ENCODE data around the gene PLXNB3.
"Not testable (repeated sequence)": the region's sequence is repeated elsewhere in the genome, so short reads cannot be mapped to it uniquely, and the experiment has no call there.

The PLXNB3 gene

DNA sequence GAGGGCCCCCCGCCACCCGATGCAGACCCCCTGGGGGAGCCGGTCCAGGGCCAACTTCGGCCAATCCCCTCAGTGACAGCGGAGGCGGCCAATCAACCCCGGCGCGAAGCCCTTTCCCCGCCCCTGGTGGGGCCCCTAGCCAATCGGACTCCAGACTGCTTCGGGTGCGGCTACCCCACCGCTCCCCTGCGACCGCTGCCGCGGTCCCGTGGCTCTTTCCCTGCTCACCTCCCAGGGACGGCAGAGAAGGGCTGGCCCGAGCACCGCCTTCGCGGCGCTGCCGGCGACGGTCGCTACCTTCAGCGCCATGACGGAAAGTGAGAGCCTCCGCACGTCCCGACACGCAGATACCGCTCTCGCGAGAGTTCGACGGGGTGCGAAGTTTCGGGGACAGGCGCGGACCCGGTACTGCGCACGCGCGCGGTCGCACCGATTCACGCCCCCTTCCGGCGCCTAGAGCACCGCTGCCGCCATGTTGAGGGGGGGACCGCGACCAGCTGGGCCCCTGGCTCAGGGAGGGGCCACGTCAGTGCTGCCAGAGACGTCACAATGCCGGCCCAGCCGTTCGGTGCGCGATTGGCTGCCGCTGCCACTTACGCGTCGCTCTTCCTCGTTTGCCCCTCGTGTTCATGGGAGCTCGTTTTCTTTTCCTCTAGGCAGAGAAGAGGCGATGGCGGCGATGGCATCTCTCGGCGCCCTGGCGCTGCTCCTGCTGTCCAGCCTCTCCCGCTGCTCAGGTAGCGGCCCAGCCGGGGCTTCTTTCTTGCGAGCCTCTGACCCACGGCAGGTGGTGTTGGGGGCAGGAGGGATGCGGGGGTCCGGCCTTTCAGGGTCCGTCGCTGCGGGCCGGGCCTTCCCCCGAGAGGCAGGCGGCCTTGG lies 30.2 kb downstream of the PLXNB3 start, which contains the start of the genes IDH3G and SSR4:
IDH3G (minus strand) TSS at position 358 of the 879 bp plus-strand sequence; CDS start at position 309, 49 bp downstream.
SSR4 (plus strand) TSS at position 651 of the 879 bp plus-strand sequence; CDS start at position 671, 20 bp downstream.
- DNase-seq = peak; percentile 97

DNA sequence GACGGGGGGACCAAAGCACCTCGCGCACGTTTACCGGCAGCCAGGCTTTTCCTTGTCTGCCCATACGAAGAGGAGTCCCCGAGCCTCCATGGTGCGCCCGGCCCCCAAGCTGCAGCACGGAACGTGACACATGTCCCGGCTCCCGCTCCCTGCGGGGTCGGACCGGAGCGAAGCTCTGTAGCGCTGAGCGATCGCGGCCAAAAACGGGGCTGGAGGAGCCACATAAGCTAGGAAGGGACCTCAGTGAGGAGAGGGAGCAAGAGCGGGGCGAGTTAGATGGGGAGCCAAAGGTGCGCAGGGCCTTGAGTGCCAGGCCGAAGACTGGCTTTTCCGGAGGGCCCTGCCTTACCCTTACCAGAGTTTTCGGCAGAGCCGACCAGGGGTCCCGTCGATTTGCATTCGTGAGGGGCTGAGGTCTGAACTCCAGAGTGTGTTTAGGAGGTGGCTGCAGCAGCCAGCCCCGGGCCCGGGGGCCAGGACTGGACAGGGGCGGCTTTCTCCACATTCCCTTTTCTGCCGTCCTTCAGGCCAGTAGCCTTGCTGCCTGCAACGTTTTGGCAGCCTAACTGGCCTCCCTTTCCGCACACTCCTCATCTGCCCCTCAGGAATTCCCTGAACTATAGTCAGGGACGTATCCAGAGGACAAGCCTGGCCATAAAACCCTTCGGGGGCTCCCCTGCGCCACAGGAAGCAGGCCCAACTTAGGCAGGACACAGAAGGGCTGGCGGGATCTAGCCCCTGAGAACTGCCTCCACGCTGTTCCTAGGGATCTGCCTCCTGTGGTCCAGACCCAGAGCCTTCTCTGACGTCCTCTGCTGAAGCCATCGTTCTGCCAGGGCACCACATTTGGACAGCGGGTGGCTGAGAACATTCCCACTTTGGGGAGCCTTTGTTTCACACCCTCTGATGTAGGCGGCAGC lies 31.1 kb downstream of the PLXNB3 start:
- no peak for DNase-seq

DNA sequence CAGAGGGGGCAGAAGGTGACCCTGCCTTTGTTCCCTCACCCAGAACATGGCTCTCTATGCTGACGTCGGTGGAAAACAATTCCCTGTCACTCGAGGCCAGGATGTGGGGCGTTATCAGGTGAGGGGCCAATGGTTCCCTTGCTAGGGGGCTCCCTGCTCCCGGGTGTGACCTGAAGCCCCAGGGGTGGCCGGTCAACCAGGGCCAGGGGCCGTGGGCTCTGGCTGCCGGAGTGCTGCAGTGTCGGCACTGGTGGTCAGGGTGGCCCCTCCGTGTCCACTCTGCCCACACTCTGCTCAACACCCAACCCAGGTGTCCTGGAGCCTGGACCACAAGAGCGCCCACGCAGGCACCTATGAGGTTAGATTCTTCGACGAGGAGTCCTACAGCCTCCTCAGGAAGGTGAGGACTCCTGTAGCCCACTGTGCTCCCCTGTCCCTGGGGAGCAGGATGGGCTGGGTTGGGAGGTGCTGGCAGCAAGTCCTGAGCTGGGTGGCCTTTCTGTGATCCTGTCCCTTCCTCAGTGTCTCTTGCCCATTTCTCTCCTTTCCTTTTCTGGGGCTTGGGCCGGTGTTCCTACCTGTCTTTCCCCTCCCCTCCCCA lies 33.5 kb downstream of the PLXNB3 start:
- DNase-seq = no peak

DNA sequence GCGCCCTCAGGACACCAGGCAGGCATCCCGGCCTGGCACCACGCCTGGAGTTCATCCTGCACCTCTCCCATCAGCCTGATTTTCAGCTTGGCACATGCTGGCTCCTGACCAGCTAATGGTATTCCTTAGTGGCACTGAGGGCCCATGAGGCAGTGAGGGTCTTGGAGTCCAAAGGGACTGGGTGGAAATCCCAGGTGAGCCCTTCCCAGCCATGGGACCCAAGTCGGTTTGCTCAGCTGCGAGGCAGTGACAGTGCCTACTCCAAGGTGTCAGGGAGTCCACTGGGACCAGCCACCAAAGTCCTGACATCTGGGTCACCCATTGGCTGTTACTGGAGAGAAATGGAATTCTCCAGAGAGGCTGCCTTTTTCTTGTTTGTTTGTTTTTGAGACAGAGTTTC lies 35.3 kb downstream of the PLXNB3 start:
- no peak for DNase-seq

DNA sequence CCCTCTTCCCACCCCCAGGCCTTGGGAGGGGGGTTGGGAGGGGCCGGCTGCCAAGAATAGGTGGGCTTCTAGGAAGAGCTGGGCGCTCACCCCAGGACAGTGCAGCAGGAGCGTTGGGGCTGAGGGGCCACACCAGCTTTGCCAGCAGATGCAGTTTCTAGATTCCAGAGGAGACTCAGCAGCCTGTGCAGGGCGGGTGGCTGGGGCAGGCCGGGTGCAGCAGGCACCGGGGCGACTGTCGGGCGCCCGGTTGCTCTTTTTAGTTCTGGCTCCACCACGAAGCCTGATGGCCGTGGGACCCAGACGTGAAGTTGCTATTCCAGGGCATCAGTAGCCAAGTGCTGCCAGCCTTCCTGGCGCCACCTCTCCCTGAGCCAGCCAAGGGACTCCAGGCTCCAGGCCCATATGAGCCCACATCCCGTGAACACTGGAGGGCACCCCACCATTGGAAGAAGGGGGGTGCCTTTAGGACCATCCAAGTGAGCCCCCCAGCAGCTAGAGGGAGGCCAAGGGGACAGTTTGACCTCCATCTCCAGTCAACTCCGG lies 36.2 kb downstream of the PLXNB3 start:
- no peak for DNase-seq

DNA sequence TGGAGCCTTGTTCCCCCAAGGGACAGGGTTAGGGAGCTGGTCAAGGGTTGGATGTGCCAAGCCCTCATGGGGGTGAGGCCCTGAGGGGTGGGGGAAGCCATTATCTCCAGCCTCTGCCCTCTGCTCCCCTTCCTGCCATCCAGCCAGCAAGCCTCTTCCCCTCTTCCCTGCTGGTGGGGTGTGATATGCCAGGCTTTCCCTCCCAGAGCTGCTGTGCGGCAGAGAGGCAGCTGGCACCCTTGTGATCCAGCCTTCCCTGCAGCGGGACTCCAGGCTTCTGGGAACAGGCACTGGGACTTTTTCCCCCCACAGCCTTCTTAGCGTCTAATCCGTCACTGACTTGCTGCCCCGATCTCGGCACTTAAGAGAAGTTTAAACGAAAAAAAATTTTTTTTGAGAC lies 36.7 kb downstream of the PLXNB3 start:
- DNase-seq = no peak

DNA sequence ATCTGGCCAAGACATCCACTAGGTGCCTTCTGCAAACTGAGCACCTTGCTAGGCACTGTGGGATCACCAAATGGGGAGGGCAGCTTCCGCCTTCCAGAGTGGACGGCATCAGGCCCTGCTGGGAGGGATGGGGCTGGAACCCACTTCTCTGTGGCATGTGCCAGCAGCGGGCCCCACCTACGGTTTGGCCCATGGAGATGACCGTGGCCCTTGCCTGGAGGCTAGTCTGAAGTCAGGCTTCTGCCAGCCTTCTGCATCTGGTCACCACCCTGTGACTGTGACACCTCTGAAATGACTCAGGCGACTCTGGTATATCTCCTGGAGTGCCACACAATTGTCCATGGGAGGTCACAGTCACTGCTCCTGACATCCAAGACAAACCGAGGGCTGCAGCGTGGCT lies 37.6 kb downstream of the PLXNB3 start:
- DNase-seq = no peak

DNA sequence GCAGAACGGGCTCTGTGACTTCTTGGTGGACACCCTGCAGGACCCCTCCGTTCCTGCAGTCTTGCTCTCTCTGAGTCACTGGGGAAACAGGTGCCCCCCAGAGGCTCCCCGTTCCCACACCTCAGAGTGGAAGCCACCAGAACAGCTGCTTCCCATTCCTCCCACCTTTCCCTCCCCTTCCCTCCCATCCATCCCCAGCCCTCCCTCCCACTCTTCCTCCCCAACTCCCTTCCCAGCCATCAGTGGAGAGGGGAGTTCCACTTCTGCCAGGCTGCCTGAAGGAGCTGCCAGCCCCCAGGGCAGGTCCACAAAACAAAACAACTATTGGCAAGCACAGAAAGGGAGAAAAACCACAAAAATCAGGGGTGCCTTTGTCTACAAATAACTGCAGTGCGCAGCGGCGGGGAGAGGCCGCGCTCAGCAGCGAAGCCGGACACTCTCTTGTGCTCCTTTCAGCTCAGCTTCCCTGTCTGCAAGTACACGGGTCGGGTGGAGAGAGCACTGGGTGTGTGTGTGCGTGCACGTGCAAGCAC lies 38.5 kb downstream of the PLXNB3 start:
- no peak for DNase-seq

DNA sequence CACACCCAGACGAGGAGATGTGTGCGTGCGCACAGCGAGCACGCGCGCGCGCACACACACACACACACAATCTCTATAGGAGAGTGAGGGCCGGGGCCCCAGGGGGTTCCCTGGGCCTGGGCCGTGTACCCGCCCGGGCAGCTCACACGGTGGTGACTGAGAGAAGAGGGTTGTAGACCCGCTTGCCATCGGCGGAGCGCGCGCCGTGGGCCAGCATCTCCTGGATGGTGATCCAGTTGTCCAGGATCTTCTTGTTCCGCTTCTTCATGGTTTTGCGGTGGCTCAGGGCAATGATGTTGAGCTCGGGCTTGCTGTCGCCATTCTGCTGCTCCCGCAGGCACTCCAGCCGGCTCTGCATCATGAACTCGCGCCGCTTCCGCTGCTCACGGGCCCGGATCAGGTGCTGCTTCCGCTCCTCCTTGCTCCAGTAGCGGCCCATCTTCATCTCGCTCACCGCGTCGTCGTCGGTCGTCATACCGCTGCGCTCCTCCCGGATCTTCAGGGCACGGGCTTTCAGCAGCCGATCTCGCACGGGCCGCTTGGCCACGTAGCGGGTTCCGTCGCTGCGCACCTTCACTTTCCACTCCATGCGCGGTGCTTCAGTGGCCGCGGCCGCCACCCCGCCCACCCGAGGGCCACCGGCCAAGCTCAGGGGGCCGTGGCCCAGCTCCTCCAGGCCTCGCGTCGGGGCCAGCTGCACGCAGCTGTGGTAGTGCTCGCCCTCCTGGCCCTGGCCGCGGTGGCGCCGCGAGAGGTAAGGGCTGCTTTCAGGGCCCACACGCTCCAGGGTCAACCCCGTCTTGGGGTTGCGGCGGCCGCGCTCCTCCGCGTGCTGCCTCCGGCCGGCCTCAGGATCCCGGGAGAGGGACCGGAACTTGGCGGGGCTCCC lies 39.4 kb downstream of the PLXNB3 start:
- no peak for DNase-seq

DNA sequence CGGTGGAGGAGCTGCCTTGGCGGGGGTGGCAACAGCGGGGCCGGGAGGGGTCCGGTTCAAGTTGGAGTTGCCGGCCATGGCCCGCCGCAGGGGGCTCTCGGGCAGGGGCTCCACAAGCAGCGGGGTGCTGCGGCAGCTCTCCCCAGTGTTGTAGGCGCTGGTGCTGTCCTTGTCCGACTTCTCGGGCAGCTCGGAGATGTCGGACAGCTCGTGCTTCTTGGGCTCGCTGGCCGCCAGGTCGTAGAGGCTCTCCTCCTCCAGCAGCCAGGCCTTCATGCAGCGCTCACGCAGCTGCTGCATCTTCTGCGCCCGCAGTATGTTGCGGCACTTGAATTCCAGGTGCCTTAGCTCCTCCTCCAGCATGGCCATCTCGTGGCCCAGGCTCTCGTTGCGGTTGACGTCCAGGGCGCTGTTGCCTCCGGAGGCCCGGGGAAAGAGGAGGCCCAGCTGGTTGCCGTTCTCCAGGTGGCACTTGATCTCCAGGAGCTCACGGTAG lies 40.1 kb downstream of the PLXNB3 start:
- DNase-seq = no peak

DNA sequence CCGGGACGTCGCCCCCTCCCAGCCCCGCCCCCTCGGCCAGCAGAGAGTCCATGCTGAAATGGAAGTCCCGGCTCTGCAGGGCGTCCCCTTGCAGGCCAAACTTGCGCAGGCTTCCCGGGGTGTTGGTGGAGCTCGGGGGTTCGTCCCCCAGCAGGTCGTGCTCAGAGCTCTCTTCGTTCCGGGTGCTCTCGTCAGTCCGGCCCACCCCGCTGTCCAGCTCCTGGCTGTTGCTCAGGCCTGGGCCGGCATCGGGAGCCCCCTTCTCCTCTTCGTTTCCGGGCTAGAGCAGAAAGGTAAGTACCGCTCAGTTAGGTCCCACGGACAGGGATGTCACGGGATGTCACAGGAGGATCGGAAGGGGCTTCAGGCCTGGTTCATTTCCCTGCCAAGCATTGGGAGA lies 40.6 kb downstream of the PLXNB3 start:
- DNase-seq = no peak

DNA sequence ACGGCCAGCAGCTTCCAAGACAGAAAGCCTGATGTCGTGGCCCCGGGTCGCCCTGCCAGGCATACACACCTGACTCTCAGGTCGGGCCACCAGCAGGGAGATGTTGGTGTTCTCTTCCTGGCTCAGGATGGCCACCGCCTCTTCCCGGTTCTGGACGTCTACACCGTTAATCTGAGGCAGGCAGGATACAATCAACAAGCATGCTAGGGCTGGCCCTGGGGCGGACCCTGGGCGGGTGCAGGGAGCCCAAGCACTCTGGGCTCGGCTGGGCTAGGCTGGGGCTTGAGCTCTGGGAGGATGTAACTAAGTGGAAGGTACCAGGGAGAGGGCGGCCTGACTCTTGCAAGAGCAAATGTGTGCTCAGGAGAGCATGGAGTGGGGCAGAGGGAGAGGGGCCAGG lies 41.4 kb downstream of the PLXNB3 start:
- DNase-seq = no peak

DNA sequence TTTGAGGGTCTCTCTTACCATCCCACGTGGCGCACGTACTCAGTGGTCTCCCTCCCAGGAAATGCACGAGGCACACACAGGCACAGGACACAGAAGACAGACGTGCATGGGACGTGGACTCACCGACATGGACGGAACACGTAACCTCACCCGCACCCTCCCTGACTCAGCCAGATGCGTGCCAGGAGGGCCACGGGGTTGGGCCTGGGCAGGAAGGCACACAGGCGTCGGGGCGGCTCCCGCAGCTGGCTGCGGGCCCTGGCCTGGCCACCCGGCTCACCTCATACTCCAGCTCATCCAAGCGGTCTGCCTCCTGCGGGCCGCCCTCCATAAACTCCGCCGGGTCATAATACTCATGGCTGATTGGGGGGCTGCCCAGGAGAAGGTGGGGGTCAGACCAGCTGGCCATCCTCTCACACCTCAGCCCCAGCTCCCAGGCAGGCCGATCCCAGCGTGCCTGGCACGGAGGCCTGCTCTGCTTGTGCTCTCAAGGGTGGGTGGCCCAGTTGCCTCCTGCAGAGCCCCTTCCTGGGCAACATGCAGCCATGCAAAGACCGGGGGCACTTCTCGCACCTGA lies 43.0 kb downstream of the PLXNB3 start:
- no peak for DNase-seq

DNA sequence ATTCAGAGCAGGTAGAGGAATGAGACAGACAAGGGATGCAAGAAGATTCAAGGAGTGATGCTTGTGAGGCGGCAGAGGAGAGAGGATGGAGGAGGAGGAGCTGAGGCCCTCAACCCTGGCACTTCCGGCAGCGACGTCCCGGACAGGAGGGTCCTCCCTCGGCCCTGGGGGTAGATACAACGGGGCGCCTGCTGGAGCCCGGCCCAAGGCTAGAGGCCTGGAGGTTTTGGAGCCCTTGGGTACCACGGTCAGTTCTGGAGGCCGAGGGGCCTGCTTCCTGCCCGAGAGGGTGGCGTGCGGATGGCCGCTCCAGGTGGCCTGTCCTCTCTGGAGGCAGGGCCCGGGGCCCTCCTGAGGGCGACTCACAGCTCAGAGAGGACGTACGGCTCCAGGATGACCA lies 43.9 kb downstream of the PLXNB3 start:
- DNase-seq = no peak

DNA sequence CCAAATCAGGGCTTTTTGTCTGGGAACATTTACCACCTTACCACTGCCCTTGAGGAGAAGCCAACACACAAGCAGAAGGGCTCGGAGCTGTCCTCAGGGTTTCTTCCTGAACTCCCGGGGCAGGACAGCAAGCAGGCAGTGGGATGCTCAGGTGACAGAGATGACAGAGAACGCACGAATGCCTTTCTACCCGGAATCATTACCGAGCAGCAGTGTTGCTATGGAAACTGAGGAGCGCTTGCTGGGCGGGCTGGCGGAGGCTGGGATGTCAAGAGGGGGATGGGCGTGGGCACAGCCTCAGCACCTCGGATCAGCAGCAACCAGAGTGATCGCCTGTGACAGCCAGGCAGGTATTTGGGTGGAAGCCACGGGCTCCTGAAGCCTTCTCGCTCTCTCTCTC lies 48.2 kb downstream of the PLXNB3 start:
- no peak for DNase-seq

DNA sequence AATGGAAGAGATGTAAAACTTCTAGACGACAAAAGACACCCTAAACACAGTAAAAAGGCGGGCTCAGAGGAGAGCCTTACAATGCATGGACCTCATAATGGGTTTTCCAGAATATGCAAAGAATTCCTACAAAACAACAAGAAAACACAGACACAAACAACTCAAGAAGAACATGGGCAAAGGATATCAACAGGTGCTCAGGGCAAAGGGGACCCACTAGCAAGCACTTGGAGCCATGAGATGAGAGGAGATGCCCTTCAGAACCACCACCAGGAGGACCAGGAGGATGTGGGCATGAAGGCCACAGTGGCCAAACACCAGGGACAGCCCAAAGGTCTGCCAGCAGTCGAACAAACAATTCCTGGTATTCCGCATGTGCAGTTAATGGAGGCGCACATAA lies 49.1 kb downstream of the PLXNB3 start:
- no peak for DNase-seq

DNA sequence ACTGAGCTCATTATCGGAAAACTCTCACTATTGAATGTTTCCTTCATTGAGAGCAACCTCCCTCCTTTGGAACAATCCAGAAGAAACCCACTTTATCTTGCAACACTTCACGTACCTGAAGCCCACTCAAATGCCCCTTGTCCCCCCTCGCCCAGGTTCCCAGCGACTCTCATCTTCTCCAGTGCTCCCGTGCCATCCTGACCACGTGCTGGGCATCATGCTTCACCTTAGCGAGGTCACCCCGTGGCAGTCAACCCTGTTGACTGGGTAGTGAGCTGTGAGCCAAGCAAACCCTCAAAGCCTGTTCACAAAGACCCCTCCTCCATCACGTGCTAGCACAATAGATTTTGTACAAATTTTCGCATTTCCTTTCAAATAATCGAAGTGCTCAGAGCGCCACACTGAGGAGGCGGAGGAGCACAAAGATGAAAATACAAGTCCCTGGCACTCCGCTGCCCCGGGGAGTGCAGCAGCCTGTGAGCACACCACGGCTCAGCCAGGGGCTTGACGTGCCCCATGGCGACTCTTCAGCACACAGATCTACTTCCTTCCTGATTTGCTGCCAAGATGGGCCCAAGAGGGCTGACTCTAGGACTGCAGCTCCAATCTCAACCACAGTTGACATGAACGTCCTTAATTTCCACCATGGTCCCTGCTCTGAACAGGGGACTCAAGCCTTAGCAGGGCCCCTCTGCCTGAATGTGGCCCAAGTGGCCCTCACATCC lies 50.7 kb downstream of the PLXNB3 start:
- no peak for DNase-seq

DNA sequence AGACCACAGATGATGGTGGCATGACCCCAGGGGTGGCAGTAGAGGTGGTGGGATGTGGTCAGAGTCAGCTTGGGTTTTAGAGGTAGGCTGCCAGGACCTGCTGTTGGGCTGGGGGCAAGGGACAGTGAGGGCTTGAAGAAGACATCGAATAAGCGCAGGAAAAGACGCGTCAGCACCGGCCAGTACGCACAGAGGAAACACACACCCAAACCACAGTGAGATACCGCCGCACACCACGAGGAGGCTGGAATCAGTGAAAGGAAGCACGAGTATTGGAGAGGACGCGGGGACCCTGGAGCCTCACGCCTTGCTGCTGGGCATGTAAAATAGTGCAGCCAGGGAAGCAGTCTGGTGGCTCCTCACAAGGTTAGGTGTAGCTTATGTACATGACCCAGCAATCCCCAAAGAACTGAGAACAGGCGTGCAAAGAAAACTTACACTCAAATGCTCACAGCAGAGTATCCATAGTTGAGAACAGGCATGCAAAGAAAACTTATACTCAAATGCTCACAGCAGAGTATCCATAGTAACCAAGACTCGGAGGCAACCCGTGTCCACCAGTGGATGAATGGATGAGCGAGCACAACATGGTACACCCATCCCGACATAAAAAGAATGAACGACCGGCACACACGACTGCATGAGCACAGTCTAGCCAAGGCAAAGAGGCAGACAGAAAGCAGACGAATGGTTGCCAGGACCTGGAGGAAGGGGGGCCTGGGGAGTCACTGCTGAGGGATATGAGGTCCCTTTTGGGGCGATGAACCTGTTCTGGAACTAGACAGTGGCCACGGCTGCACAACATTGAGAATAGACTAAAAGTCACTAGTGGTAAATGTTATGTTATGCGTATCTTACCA lies 53.0 kb downstream of the PLXNB3 start:
- no peak for DNase-seq

DNA sequence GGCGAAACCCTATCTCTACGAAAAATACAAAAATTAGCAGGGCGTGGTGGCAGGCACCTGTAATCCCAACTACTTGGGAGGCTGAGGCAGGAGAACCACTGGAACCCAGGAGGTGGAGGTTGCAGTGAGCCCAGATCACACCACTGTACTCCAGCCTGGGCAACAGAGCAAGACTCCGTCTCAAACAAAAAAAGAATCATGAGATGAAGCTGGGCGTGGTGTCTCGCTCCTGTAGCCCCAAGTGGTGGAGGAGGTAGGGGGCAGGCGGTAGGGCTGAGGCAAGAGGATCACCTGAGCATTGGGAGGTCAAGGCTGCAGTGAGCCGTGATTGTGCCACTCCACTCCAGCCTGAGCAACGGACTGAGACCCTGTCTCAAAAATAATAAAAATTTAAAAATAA lies 54.0 kb downstream of the PLXNB3 start:
- DNase-seq = not testable (repeated sequence)

Measured in femur (tissue), 1 donor.